IMR-90 (cell line): ENCODE data around the gene FDXR. TPM values are rescaled to one million over a fixed set of nuclear protein-coding genes. Genes with fewer than 3 reads are reported as not detected.
A peak's percentile ranks its signal among the peaks of the same experiment; 100 is the strongest.

Experiments
- ATAC-seq: fragments of 200-7000 bp; cut with Tn5 transposase; 2 replicates; pipeline ENCODE4 v1.9.1; 2020; ENCODE audit warnings: low read depth, mild to moderate bottlenecking, moderate library complexity
- BruUV-seq: library from RNA; stranded (reverse); fragments of 400-500 nt; replicated peaks from 2 replicates; lab custom pipeline; 2021; lab: Mats Ljungman, UMichigan
- CTCF ChIA-PET: fragments of 300-600 bp; formaldehyde crosslinking; extraction: SDS; loops from one replicate; lab custom pipeline; 2021; ENCODE audit warnings: antibody characterized with exemption; lab: Yijun Ruan, JAX
- POLR2A ChIA-PET: fragments of 300-600 bp; sonication (Branson Sonifier 250); formaldehyde crosslinking; loops from one replicate; lab custom pipeline; 2022; ENCODE audit warnings: antibody characterized with exemption; ENCODE audit not compliant: unreplicated experiment; lab: Charles Lee
- DNase-seq: peaks from one replicate; pipeline ENCODE4 v3.0.0; 2013
- H2AFZ ChIP-seq: replicated peaks from 2 replicates; pipeline ENCODE3; 2013; ENCODE audit warnings: low read length, mild to moderate bottlenecking; ENCODE audit not compliant: poor library complexity
- H2AK5ac ChIP-seq: 2 replicates; pipeline ENCODE4 v1.6.1; 2013; ENCODE audit warnings: low read depth, low read length, inconsistent platforms
- H2AK9ac ChIP-seq: replicated peaks from 2 replicates; pipeline ENCODE3; 2013; ENCODE audit warnings: mild to moderate bottlenecking, low read depth, low read length, moderate library complexity; ENCODE audit not compliant: poor library complexity
- H2BK120ac ChIP-seq: 2 replicates; pipeline ENCODE4 v1.6.1; 2013; ENCODE audit warnings: low read depth, low read length, inconsistent platforms
- H2BK15ac ChIP-seq: 3 replicates; pipeline ENCODE4 v1.6.1; 2013; ENCODE audit warnings: low read depth, low read length, inconsistent platforms
- H2BK20ac ChIP-seq: 2 replicates; pipeline ENCODE4 v1.6.1; 2013; ENCODE audit warnings: low read depth, mild to moderate bottlenecking, inconsistent platforms, low read length, moderate library complexity
- H2BK5ac ChIP-seq: 2 replicates; pipeline ENCODE4 v1.6.1; 2013; ENCODE audit warnings: mild to moderate bottlenecking, low read depth, low read length, inconsistent platforms; ENCODE audit not compliant: poor library complexity, severe bottlenecking
- H3K14ac ChIP-seq: replicated peaks from 2 replicates; pipeline ENCODE4 v1.6.1; 2013; ENCODE audit warnings: low read depth, low read length, inconsistent platforms
- H3K18ac ChIP-seq: 2 replicates; pipeline ENCODE4 v1.6.1; 2013; ENCODE audit warnings: low read depth, low read length, control low read depth
- H3K23ac ChIP-seq: 2 replicates; pipeline ENCODE4 v1.6.1; 2013; ENCODE audit warnings: low read depth, low read length, inconsistent platforms
- H3K27ac ChIP-seq: 2 replicates; pipeline ENCODE4 v1.5.1; 2013; ENCODE audit warnings: mild to moderate bottlenecking, control low read depth, low read length; ENCODE audit not compliant: insufficient read depth
- H3K27me3 ChIP-seq: 2 replicates; pipeline ENCODE4 v1.6.1; 2013; ENCODE audit warnings: low read length; ENCODE audit not compliant: control insufficient read depth, insufficient read depth
- H3K36me3 ChIP-seq: 2 replicates; pipeline ENCODE4 v1.6.1; 2013; ENCODE audit warnings: low read length, mixed read lengths; ENCODE audit not compliant: control insufficient read depth, insufficient read depth
- H3K4ac ChIP-seq: 2 replicates; pipeline ENCODE4 v1.6.1; 2013; ENCODE audit warnings: low read depth, low read length, inconsistent platforms
- H3K4me1 ChIP-seq: 2 replicates; pipeline ENCODE4 v1.6.1; 2013; ENCODE audit warnings: low read length, mixed read lengths; ENCODE audit not compliant: control insufficient read depth, insufficient read depth
- H3K4me2 ChIP-seq: 2 replicates; pipeline ENCODE4 v1.6.1; 2013; ENCODE audit warnings: low read depth, mild to moderate bottlenecking, control low read depth, low read length, moderate library complexity
- H3K4me3 ChIP-seq: 2 replicates; pipeline ENCODE4 v1.5.1; 2013; ENCODE audit warnings: low read depth, mild to moderate bottlenecking, control low read depth, low read length, moderate library complexity; ENCODE audit not compliant: insufficient read depth
- H3K56ac ChIP-seq: 2 replicates; pipeline ENCODE4 v1.6.1; 2013; ENCODE audit warnings: low read length, inconsistent platforms; ENCODE audit not compliant: insufficient read depth; ENCODE audit errors: extremely low read depth
- H3K79me1 ChIP-seq, 2 experiments: 2 replicates each; pipeline ENCODE4 v1.6.1; 2013; ENCODE audit warnings: low read length in 2 of 2, inconsistent platforms in 1 of 2, low read depth in 1 of 2
- H3K9ac ChIP-seq: 2 replicates; pipeline ENCODE4 v1.6.1; 2013; ENCODE audit warnings: low read depth, low read length, control low read depth
- H3K9me1 ChIP-seq: 2 replicates; pipeline ENCODE4 v1.6.1; 2013; ENCODE audit warnings: low read length, inconsistent platforms; ENCODE audit not compliant: insufficient read depth
- H3K9me3 ChIP-seq: 2 replicates; pipeline ENCODE4 v1.6.1; 2013; ENCODE audit warnings: low read length; ENCODE audit not compliant: control insufficient read depth, insufficient read depth
- H4K20me1 ChIP-seq: 2 replicates; pipeline ENCODE4 v1.6.1; 2013; ENCODE audit warnings: low read length, inconsistent platforms; ENCODE audit not compliant: insufficient read depth
- H4K5ac ChIP-seq: 2 replicates; pipeline ENCODE4 v1.6.1; 2013; ENCODE audit warnings: mild to moderate bottlenecking, low read depth, low read length, control low read depth
- H4K8ac ChIP-seq, 2 experiments: 2 replicates each; pipeline ENCODE4 v1.6.1; 2013; ENCODE audit warnings: low read depth in 2 of 2, low read length in 2 of 2, control low read depth in 1 of 2, inconsistent platforms in 1 of 2
- H4K91ac ChIP-seq: 2 replicates; pipeline ENCODE4 v1.6.1; 2013; ENCODE audit warnings: low read depth, low read length, inconsistent platforms; ENCODE audit not compliant: insufficient read depth
- MAFK ChIP-seq: IDR thresholded peaks from 2 replicates; pipeline ENCODE4 v1.6.1; 2012; ENCODE audit warnings: low read depth, low read length, improper control_type of control experiment
- WGBS, 2 experiments: methylation state at CpG; one replicate each; pipeline versions ENCODE4 v1.1.5 to v1.1.7; 2013; ENCODE audit warnings: missing lambda C conversion rate in 2 of 2; ENCODE audit not compliant: insufficient read length in 1 of 2; ENCODE audit errors: extremely low coverage in 2 of 2; 5-methylcytosine and 5-hydroxymethylcytosine counted together
- dilution Hi-C: fragments of 300-500 bp; cut with HindIII; formaldehyde crosslinking; loops from one replicate; pipeline ENCODE4 v1.14.3; 2018; ENCODE audit warnings: low sequenced_read_pairs; ENCODE audit not compliant: unreplicated experiment
- in situ Hi-C: fragments of 300-500 bp; cut with MboI; formaldehyde crosslinking; loops from 3 replicates; pipeline ENCODE4 v1.14.3; 2019; ENCODE audit warnings: low sequenced_read_pairs, inconsistent platforms, mixed read lengths
- intact Hi-C: fragments of 100-400 bp; cut with micrococcal nuclease; formaldehyde crosslinking; loops from 2 replicates; pipeline ENCODE4 v1.10.0; 2022
- polyA plus RNA-seq, 3 experiments: library from polyadenylated mRNA; depleted of rRNA; stranded (reverse); fragments of >200 nt; gene quantifications; 2 replicates each; pipeline ENCODE4 v1.2.3, GENCODE V29; 2012; ENCODE audit warnings: low replicate concordance in 1 of 3
- total RNA-seq: library from RNA; depleted of rRNA; stranded (reverse); fragments of >200 nt; gene quantifications from 2 replicates; pipeline ENCODE4 v1.2.3, GENCODE V29; 2012
- TF ChIP-seq, protein P1 (sequence below): fragments of 150-350 bp; IDR thresholded peaks from 2 replicates; pipeline ENCODE4 v1.6.1; 2017; ENCODE audit warnings: mild to moderate bottlenecking, antibody characterized with exemption, low read length, low read depth

Gene FDXR
- total and polyA plus RNA-seq, 2 of the 4 experiments (the other 2 are of a cell fraction), result 12.4 to 18.6 TPM

- H2BK120ac ChIP-seq, result no peak overlapping the region
- H3K56ac ChIP-seq, result no peak overlapping the region
- no peaks in the 10 kb centered on the region for H3K9me3 ChIP-seq
- no peak overlapping the region for H2BK5ac ChIP-seq
- no peak overlapping the region for H2BK15ac ChIP-seq
- no peaks in the 10 kb centered on the region for H3K79me1 ChIP-seq
- dilution Hi-C loops, result no loop called here
- no peak overlapping the region for H4K91ac ChIP-seq
- no peak overlapping the region for H3K27ac ChIP-seq
- no peak overlapping the region for H2BK20ac ChIP-seq
- no peak overlapping the region for H2AK9ac ChIP-seq
- no peak overlapping the region for H3K9ac ChIP-seq
- H3K18ac ChIP-seq, result no peak overlapping the region
- TF ChIP-seq, protein P1, sequence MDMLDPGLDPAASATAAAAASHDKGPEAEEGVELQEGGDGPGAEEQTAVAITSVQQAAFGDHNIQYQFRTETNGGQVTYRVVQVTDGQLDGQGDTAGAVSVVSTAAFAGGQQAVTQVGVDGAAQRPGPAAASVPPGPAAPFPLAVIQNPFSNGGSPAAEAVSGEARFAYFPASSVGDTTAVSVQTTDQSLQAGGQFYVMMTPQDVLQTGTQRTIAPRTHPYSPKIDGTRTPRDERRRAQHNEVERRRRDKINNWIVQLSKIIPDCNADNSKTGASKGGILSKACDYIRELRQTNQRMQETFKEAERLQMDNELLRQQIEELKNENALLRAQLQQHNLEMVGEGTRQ, result peak; percentile 21; the same call in 1 of the 2 replicates
- TF ChIP-seq MAFK, result no peak
- no TSS peak for BruUV-seq
- WGBS, 2 experiments, result 71% methylated on average over 3 of the region's 13 CpGs; no CpG with 5 or more reads in 1 of the 2 experiments
- no peak overlapping the region for H2AK5ac ChIP-seq
- no peak overlapping the region for H3K4me2 ChIP-seq
- ChIA-PET CTCF (interaction anchor here (0.7 kb wide), 1 partner anchor 50 kb away, joined by 3 read pairs; no protein-coding TSS in a partner anchor), POLR2A (no interaction called here)
- H2AFZ ChIP-seq, result peak overlapping the region; percentile 29
- H3K27me3 ChIP-seq, result peaks cover 5% of the 10 kb centered on the region; the same call in 1 of the 2 replicates
- H3K4ac ChIP-seq, result no peak overlapping the region
- H3K23ac ChIP-seq, result no peak overlapping the region
- no peak overlapping the region for H4K5ac ChIP-seq
- no peak overlapping the region for H3K14ac ChIP-seq
- in situ Hi-C loops, result no loop called here
- DNase-seq, result peak; percentile 20
- H4K8ac ChIP-seq, result peak overlapping the region in 1 of 2 experiments; percentile 28; a peak in 1 of 4 replicates
- peaks cover 5% of the 10 kb centered on the region for H3K36me3 ChIP-seq
- H3K9me1 ChIP-seq, result no peaks in the 10 kb centered on the region
- peak; percentile 38; the same call in 1 of the 2 replicates for ATAC-seq
- intact Hi-C loops, result loop anchor here (5.0 kb wide), 1 partner anchor 94 kb away; the partner anchor contains the start of gene NHERF1
- H4K20me1 ChIP-seq, result no peaks in the 10 kb centered on the region
- no peak overlapping the region for H3K4me3 ChIP-seq
- peaks cover 7% of the 10 kb centered on the region for H3K4me1 ChIP-seq
Observed at GRCh38 chr17:74840989-74841666, 31.7 kb downstream of the FDXR start.
